ENCODE data around the gene RNF115.
"Not testable (repeated sequence)": the region's sequence is repeated elsewhere in the genome, so short reads cannot be mapped to it uniquely, and the experiment has no call there.

Gene RNF115

GRCh38 chr1:145771056-145771455 is 52.8 kb downstream of the RNF115 start:
- DNase-seq: no peak

- DNase-seq: not testable (repeated sequence)
These were observed 55.9 kb downstream of the RNF115 start for GRCh38 chr1:145768004-145768403.

GRCh38 chr1:145766926-145767325 is 57.0 kb downstream of the RNF115 start:
- DNase-seq: not testable (repeated sequence)

- DNase-seq: not testable (repeated sequence)
These were observed 58.1 kb downstream of the RNF115 start for GRCh38 chr1:145765585-145766360.

- DNase-seq: not testable (repeated sequence)
These were observed 58.8 kb downstream of the RNF115 start for GRCh38 chr1:145765127-145765526.

GRCh38 chr1:145764231-145764940 is 59.5 kb downstream of the RNF115 start:
- not testable (repeated sequence) for DNase-seq

- DNase-seq: not testable (repeated sequence)
These were observed 61.9 kb downstream of the RNF115 start for GRCh38 chr1:145762001-145762400.

GRCh38 chr1:145761498-145761897 is 62.4 kb downstream of the RNF115 start:
- DNase-seq: not testable (repeated sequence)

GRCh38 chr1:145760395-145760949 is 63.4 kb downstream of the RNF115 start:
- DNase-seq: not testable (repeated sequence)

- DNase-seq: no peak
These were observed 64.2 kb downstream of the RNF115 start for GRCh38 chr1:145759721-145760120.

GRCh38 chr1:145758575-145758974 is 65.3 kb downstream of the RNF115 start:
- DNase-seq: no peak

GRCh38 chr1:145758116-145758515 is 65.8 kb downstream of the RNF115 start:
- DNase-seq: no peak

GRCh38 chr1:145757420-145757819 is 66.5 kb downstream of the RNF115 start:
- no peak for DNase-seq

- peak; percentile 22 for DNase-seq
These were observed 72.3 kb downstream of the RNF115 start for GRCh38 chr1:145751491-145752037.

- peak; percentile 55 for DNase-seq
These were observed 73.5 kb downstream of the RNF115 start for GRCh38 chr1:145750426-145750825.

- peak; percentile 10 for DNase-seq
These were observed 76.3 kb downstream of the RNF115 start for GRCh38 chr1:145747398-145748247.

- DNase-seq: no peak
These were observed 83.6 kb downstream of the RNF115 start for GRCh38 chr1:145740269-145740668.

- no peak for DNase-seq
These were observed 87.7 kb downstream of the RNF115 start for GRCh38 chr1:145736191-145736590.

GRCh38 chr1:145730900-145731299 is 93.0 kb downstream of the RNF115 start:
- DNase-seq: no peak

GRCh38 chr1:145730467-145730866 is 93.4 kb downstream of the RNF115 start:
- DNase-seq: no peak

GRCh38 chr1:145729666-145730436 is 94.0 kb downstream of the RNF115 start:
- no peak for DNase-seq

GRCh38 chr1:145729196-145729595 is 94.7 kb downstream of the RNF115 start:
- DNase-seq: no peak
